ENCODE results near the gene ZNF230.

Gene ZNF230

DNA sequence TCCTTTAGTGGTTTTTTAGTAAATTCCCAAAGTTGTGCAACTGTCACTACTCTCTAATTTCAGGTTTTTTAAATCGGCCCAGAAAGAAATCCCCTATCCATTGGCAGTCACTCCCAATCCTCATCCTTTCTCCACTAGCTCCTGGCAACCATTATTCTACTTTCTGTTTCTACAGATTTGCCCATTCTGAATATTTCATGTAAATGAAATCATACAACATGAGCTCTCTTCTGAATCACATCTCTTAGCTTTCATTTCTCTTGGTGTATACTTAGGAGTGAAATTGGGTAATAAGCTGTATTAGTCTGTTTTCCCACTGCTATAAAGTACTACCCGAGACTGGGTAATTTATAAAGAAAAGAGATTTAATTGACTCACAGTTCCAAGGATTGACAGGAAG is 39.4 kb downstream of the ZNF230 start:
- no peak for DNase-seq (ENCODE audit: low read depth in 2 of 2)

DNA sequence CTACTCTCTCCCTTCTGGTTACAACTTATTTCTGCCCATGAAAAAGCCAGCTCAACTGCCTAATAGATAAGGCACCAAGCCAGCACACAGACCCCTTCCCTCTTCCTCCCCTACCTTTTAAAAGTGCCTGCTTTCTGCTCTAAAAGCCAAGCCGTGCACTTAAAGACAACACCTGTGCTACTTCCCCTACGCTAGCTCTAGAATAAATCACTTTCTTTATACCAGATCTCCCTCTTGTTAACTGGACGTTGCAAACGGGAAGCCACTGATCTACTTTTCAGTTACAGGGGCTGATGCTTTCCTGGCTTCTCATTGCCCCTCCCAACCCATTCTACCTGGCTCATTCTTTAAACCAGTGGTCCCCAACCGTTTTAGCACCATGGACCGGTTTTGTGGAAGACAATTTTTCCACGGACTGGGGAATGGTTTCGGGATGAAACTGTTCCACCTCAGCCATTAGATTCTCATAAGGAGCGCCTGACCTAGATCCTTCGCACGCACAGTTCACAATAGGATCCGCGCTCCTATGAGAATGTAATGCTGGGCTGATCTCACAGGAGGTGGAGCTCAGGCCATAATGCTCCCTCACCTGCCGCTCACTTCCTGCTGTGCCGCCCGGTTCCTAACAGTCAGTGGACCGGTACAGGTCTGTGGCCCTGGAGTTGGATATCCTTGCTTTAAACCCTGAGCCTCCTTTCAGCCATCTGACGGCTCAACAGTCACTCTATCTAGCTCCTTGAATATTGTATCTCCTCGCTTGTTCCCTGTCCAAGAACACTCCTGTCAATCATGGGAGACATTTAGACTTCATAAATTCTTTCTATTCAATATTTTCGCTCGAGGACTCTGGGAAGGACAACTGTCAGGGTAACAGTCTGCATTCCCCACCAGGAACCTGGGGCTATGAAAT is 48.2 kb downstream of the ZNF230 start:
- no peak for DNase-seq (ENCODE audit: low read depth in 2 of 2)

DNA sequence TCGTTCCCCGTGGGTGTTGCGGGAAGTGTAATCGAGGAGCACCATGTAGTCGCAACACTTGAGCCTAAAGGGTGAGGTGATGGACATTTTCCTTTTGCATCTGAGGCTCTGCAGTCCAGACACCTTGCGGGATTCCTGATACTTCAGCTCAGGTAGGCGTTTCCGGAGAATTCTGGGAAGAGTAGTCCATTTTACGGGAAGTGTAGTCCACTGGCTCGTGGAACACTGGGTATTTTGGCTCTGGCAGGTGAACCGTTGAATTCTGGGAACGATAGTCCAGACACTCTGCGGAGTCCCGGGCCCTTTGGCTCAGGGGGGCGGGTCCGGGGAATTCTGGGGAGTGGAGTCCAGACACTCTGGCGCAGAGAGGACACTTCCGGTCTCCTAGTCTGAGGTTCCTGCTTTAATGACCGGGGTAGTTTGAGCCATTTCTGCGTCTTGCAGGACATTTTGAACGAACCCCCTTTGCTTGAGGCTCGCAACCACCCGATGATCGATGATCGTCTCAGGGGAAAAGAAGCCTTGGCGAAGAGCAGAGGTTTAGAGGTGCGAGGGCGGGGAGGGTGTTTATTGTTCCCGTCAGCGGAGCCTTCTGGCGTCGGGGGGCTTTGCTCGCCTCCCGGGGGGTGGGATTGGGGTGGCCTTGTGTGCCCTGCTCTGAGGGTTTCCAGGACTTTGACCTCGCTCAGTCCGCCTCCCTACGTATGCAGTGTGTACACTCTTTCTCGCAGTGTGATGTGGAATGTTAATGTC is 49.1 kb downstream of the ZNF230 start, which contains the start of gene ZNF223:
ZNF223 (plus strand) TSS at position 387 of the 753 bp plus-strand sequence. CDS start 3,141 bp downstream, outside the sequence.
- peak; percentile 28 to 29 for DNase-seq (ENCODE audit: low read depth in 2 of 2)

DNA sequence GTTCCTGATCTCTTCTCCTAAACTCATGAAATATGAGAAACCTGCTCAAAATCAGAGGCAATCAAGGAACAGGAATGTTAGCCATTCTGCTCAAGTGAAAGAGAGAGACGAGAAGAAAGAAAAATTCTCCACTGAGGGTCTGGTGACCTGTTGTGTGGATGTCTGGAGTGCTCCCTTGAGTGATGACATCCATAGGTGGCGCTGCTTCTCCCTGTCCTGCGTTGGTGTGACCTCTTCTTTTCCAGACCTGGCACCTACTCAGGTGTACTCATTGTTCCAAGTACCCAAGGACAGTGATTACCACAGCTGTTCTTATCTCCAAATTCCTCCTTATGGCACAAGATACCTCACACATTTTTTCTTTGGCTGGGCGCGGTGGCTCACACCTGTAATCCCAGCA is 53.1 kb downstream of the ZNF230 start:
- no peak for DNase-seq (ENCODE audit: low read depth in 2 of 2)

DNA sequence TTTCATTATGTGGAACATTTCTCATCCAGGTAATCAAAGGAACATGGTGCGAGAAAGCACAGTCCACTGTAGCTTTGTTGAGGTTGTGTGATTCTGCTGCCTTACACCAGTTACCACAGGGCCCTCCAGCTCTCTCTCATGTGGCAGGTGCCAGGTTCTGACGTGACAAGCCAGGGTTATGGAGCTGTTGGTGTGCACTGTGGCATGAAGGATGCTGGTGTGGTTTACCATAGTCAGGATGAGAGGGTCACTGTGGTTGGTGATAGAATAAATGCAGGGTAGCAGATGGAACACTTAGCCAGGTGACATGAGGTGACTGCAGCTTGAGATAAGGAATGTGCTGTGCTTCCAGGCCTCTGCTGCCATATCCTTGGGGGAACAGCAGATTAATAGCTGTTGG is 56.5 kb downstream of the ZNF230 start:
- DNase-seq (ENCODE audit: low read depth in 2 of 2) = no peak

DNA sequence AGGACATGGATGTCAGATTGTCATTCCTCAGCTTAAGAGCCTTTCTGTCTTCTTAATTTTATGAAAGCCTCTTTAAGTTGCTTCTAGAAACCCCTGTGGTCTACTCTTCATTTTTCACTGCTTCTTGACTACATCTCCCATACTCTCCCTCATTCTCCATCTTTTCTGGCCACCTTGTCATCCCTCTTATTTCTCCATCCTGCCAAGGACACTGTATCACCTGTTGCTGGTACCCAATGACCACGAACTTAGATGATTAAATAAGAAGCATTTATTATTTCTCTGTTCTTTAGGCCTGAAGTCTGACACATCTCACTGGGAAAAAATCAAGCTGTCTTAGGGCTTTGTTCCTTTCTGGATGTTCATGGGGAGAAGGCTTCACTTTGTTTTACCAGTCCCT is 58.3 kb downstream of the ZNF230 start:
- DNase-seq (ENCODE audit: low read depth in 2 of 2) = no peak

Data from stimulated activated CD8-positive, alpha-beta memory T cell treated with anti-CD3 and anti-CD28 coated beads, Interleukin-2, amount 100 ng/mL, for 1 hour (primary cell).